Choroid plexus epithelial cell (primary cell): ENCODE measurements around the gene ERBIN.

Source experiments
- DNase-seq: peaks from one replicate; pipeline ENCODE4 v3.0.0-alpha.2; 2010; ENCODE audit warnings: low read depth
- H3K4me3 ChIP-seq: 2 replicates; pipeline ENCODE4 v1.5.1; 2011; ENCODE audit warnings: low read depth, mild to moderate bottlenecking, control low read depth, low read length, moderate library complexity
- CTCF ChIP-seq: conservative IDR thresholded peaks from 2 replicates; pipeline ENCODE4 v1.5.1; 2011; ENCODE audit warnings: low read depth, mild to moderate bottlenecking, control low read depth, inconsistent platforms, low read length, moderate library complexity

The ERBIN gene

GRCh38 chr5:66129144-66129543 is 202.8 kb downstream of the ERBIN start:
- no peak overlapping the region for H3K4me3 ChIP-seq
- DNase-seq, result no peak
- TF ChIP-seq CTCF, result no peak

GRCh38 chr5:66130493-66130892 is 204.1 kb downstream of the ERBIN start:
- no peak for TF ChIP-seq CTCF
- H3K4me3 ChIP-seq, result no peak overlapping the region
- no peak for DNase-seq
